Inflammatory macrophage (primary cell): ENCODE measurements around the gene LINGO1.

Source experiments
- DNase-seq, 2 donors: peaks; one replicate each; pipeline ENCODE4 v3.0.0-alpha.2; 2020 to 2022

Gene LINGO1

GRCh38 chr15:77568973-77569728 lies 63.6 kb downstream of the LINGO1 start:
- peak; percentile 10 to 42 for DNase-seq

- no peak for DNase-seq
Measured at GRCh38 chr15:77568014-77568972, 64.4 kb downstream of the LINGO1 start.

GRCh38 chr15:77567202-77567601 lies 65.5 kb downstream of the LINGO1 start:
- DNase-seq, result peak; percentile 39 to 77

- DNase-seq, result no peak
Measured at GRCh38 chr15:77566092-77566491, 66.6 kb downstream of the LINGO1 start.

GRCh38 chr15:77565378-77565915 lies 67.3 kb downstream of the LINGO1 start:
- no peak for DNase-seq

- DNase-seq, result no peak
Measured at GRCh38 chr15:77564938-77565337, 67.8 kb downstream of the LINGO1 start.

GRCh38 chr15:77564341-77564740 lies 68.4 kb downstream of the LINGO1 start:
- DNase-seq, result no peak

- no peak for DNase-seq
Measured at GRCh38 chr15:77563623-77564156, 69.0 kb downstream of the LINGO1 start.
